ENCODE data around the gene ADAP2. TPM values are rescaled to one million over a fixed set of nuclear protein-coding genes. Genes with fewer than 3 reads are reported as not detected.
A peak's percentile ranks its signal among the peaks of the same experiment; 100 is the strongest.
"Not testable (repeated sequence)": the region's sequence is repeated elsewhere in the genome, so short reads cannot be mapped to it uniquely, and the experiment has no call there.

ADAP2 gene
- total RNA-seq, 2 experiments from 2014 or later, result 0.92 to 1.5 TPM

DNA sequence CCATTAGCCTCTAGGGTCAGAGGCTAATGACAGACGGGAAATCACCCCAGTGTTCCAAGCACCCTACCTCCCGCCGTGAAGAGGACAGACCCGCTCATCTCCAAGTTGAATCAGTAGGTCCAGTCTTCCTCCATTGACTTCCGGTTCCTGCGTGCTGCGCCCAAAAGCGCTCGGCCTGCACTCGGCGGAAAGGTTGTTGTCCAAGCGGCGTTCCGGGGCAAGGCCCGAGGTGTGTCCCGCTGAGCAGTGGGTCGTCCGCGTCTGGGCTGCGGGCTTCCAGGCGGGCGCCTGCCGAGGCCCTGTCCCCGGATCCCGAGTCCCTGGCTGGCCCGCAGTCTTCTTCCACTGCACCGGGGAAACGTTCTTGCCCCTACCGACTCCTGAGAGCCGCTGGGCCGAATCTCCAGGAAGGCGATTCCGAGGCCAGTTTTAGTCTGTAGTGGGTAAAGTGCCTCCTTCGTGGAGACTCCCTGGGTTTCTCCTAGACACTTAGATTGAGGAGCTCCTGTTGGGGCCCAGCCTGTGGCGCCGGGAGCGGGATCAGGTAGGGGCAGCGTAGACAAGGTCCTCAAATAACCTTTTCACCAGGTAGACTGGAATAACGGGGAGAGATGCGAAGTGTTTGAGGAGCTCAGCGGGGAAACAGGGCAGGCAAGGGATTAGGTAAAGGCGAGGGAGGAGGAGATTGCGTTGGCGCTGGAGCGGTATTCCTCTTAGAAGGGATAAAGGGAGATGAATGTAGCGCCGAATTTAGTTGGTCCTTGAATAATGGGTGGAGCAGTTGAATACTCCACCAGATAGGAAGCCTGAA is 15.4 kb upstream of the ADAP2 start, which contains the start of gene TEFM:
Gene TEFM (minus strand): TSS at position 138 of the 811 bp plus-strand sequence. CDS start 40 bp downstream, at position 98.
- peaks cover 45% of the 10 kb centered on the region for H3K4me1 Mint-ChIP-seq (ENCODE audit: low read depth)
- TF ChIP-seq, protein P1, sequence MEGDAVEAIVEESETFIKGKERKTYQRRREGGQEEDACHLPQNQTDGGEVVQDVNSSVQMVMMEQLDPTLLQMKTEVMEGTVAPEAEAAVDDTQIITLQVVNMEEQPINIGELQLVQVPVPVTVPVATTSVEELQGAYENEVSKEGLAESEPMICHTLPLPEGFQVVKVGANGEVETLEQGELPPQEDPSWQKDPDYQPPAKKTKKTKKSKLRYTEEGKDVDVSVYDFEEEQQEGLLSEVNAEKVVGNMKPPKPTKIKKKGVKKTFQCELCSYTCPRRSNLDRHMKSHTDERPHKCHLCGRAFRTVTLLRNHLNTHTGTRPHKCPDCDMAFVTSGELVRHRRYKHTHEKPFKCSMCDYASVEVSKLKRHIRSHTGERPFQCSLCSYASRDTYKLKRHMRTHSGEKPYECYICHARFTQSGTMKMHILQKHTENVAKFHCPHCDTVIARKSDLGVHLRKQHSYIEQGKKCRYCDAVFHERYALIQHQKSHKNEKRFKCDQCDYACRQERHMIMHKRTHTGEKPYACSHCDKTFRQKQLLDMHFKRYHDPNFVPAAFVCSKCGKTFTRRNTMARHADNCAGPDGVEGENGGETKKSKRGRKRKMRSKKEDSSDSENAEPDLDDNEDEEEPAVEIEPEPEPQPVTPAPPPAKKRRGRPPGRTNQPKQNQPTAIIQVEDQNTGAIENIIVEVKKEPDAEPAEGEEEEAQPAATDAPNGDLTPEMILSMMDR (IDR thresholded peaks at IDR 0.05), result no peak
- peak within 1 kb of the TSS; percentile 89 for H3K4me3 Mint-ChIP-seq
- H3K9me3 Mint-ChIP-seq, result no peaks in the 10 kb centered on the region
- intact Hi-C loops (cut with micrococcal nuclease), result no loop called here
- POLR2A ChIA-PET, result interaction anchor here (0.6 to 1.5 kb wide), 8 partner anchors 8 to 83 kb away, joined by 3 to 4 read pairs (median 3); partner anchors contain the start of gene RNF135
- H3K27ac Mint-ChIP-seq, result peak within 1 kb of the TSS; percentile 83
- no peaks in the 10 kb centered on the region for H3K27me3 Mint-ChIP-seq
- ATAC-seq (peak; percentile 99), DNase-seq (peak; percentile 91)
- CTCF ChIA-PET, result interaction anchor here (1.1 kb wide), 1 partner anchor 35 kb away, joined by 3 read pairs; no protein-coding TSS in a partner anchor
- H3K36me3 Mint-ChIP-seq (ENCODE audit: low read depth), result peaks cover 13% of the 10 kb centered on the region

DNA sequence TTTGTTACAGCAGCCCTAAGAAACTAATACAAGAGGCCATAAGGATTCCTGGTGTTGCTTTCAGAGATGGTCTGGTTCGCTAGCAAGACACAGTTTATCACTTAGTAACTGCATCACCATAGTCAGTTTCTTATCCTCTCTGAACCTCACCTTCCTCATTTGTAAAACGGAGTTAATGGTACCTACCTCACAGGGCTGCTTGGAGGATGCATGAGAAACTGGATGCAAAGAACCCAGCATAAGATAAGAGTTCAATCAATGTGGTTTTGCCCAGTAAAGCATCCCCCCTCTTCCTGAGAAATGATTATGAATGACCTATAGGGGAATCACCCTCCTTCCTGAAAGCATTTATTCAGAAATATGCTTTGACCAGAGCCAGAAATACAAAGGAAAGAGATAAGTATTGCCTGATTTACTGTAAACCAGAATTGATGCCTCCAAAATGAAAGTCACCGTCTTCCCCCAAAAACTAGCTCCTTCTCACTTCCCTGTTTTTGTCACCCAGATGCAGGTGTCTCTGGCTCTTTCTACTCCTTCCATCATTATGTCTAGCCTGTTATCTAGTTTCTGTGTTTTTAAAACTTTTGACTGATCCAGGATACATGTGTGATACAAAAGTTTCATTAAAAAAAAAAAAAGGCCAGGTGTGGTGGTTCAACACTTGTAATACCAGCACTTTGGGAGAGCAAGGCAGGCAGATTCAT is 12.9 kb upstream of the ADAP2 start:
- ATAC-seq (no peak), DNase-seq (no peak)
- intact Hi-C loops (cut with micrococcal nuclease), result no loop called here
- Mint-ChIP-seq H3K36me3 (ENCODE audit: low read depth) (peaks cover 2% of the 10 kb centered on the region), H3K27me3 (no peaks in the 10 kb centered on the region), H3K9me3 (no peaks in the 10 kb centered on the region), H3K27ac (no peak overlapping the region), H3K4me3 (no peak overlapping the region), H3K4me1 (ENCODE audit: low read depth) (peaks cover 30% of the 10 kb centered on the region)
- TF ChIP-seq, protein P1 (IDR thresholded peaks at IDR 0.05), result no peak
- POLR2A ChIA-PET, result no interaction called here
- CTCF ChIA-PET, result no interaction called here

DNA sequence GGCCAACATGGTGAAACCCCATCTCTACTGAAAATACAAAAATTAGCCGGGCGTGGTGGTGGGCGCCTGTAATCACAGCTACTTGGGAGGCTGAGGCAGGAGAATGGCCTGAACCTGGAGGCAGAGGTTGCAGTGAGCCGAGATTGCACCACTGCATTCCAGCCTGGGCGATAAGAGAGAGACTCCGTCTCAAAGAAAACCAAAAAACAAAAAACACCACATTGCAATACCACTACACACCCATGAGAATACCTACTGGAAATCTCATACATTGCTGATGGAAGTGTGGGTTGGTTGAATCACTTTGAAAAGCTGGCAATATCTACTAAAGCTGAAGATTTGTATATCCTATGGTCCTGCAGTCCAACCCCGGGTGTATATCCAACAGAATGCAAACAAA is 11.6 kb upstream of the ADAP2 start:
- H3K27ac Mint-ChIP-seq; intact Hi-C loops (cut with micrococcal nuclease); H3K9me3 Mint-ChIP-seq; H3K4me3 Mint-ChIP-seq; DNase-seq; H3K27me3 Mint-ChIP-seq; ATAC-seq; H3K36me3 Mint-ChIP-seq (ENCODE audit: low read depth): not testable (repeated sequence)
- peaks cover 21% of the 10 kb centered on the region for H3K4me1 Mint-ChIP-seq (ENCODE audit: low read depth)
- ChIA-PET POLR2A (interaction anchor here (1.4 to 1.5 kb wide), 2 partner anchors 13 to 16 kb away, joined by 3 to 4 read pairs; no protein-coding TSS in a partner anchor), CTCF (interaction anchor here (0.6 kb wide), 1 partner anchor 10 kb away, joined by 3 read pairs; no protein-coding TSS in a partner anchor)

DNA sequence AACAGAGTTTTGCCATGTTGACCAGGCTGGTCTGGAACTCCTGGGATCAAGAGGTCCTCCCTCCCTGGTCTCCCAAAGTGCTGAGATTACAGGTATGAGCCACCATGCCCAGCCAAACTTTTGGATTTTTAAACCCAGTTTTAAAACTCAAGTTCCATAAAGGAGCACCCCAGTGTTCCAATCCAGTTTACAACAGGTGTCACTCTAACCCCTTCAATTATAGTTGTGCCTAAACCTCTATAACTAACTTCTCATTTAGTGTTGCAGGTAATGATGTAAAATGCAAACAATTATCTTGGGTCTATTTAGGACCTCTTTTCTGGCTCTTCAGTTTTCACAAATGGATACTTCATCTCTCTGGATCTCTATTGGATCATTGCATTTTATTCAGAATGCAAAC is 7.8 kb upstream of the ADAP2 start:
- TF ChIP-seq, protein P1 (IDR thresholded peaks at IDR 0.05), result no peak
- CTCF ChIA-PET, result no interaction called here

DNA sequence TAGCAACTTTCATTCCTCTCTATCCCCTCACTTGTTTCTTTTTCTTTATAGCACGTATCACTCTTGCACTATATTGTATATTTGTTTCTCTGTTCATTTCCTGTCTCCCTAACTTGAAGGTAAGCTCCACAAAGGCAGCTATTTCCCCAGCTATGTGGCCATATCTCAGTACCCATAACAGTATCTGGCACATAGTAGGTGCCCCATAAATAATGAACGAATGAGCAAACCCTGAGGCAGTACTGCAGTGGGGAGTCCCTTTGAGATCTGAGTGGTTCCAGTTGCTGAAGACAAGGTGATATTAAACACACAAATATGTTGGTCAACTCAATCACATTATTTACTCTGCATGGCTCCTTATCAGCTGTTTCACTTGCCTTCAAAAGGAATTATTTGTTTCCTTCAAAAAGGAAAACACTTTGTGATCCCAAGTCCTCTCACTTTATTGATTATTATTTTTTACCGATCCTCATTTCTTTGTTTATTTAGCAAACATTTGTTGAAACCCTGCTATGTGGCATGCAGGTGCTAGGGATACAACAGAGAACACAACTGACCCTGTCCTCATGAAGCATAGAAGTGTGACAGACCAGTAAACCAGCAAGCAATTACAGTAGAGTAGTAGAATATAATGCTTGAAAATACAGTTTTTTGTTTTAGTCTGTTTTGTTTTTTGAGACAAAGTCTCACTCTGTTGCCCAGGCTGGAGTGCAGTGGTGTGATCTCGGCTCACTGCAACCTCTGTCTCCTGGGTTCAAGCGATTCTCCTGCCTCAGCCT is 5.7 kb upstream of the ADAP2 start:
- POLR2A ChIA-PET, result no interaction called here
- intact Hi-C loops (cut with micrococcal nuclease), result no loop called here

More for the DNA sequence above, 7.8 kb upstream of the ADAP2 start:
- no peak for DNase-seq
- intact Hi-C loops (cut with micrococcal nuclease), result no loop called here
- Mint-ChIP-seq H3K9me3 (no peaks in the 10 kb centered on the region), H3K4me1 (ENCODE audit: low read depth) (peaks cover 2% of the 10 kb centered on the region), H3K27ac (no peak overlapping the region), H3K36me3 (ENCODE audit: low read depth) (no peaks in the 10 kb centered on the region), H3K27me3 (no peaks in the 10 kb centered on the region), H3K4me3 (no peak overlapping the region)
- no peak for ATAC-seq
- POLR2A ChIA-PET, result no interaction called here

More for the DNA sequence above, 5.7 kb upstream of the ADAP2 start:
- CTCF ChIA-PET, result no interaction called here
- Mint-ChIP-seq H3K27ac (no peak overlapping the region), H3K36me3 (ENCODE audit: low read depth) (no peaks in the 10 kb centered on the region), H3K9me3 (no peaks in the 10 kb centered on the region), H3K27me3 (peaks cover 9% of the 10 kb centered on the region), H3K4me3 (no peak overlapping the region), H3K4me1 (ENCODE audit: low read depth) (no peaks in the 10 kb centered on the region)
- TF ChIP-seq, protein P1 (IDR thresholded peaks at IDR 0.05), result no peak
- no peak for DNase-seq
- no peak for ATAC-seq
